GM12873 (cell line): Measurements from ENCODE around the gene TPCN1.

Experiments used
- CTCF ChIP-seq: IDR thresholded peaks from 2 replicates; pipeline ENCODE4 v1.5.1; 2012; ENCODE audit warnings: low read depth, mild to moderate bottlenecking, moderate library complexity, low read length, control low read depth; ENCODE audit not compliant: insufficient read depth; ENCODE audit errors: missing control alignments

Gene TPCN1

GRCh38 chr12:113293100-113293499, 71.8 kb downstream of the TPCN1 start:
- TF ChIP-seq CTCF: no peak

GRCh38 chr12:113295886-113296556, 74.8 kb downstream of the TPCN1 start:
- TF ChIP-seq CTCF: no peak

GRCh38 chr12:113296557-113297213, 75.4 kb downstream of the TPCN1 start:
- TF ChIP-seq CTCF: no peak

- TF ChIP-seq CTCF: no peak
Observed at GRCh38 chr12:113297214-113297587, 75.9 kb downstream of the TPCN1 start.

GRCh38 chr12:113297621-113298471, 76.6 kb downstream of the TPCN1 start:
- no peak for TF ChIP-seq CTCF

- no peak for TF ChIP-seq CTCF
Observed at GRCh38 chr12:113298472-113298817, 77.2 kb downstream of the TPCN1 start.

- TF ChIP-seq CTCF: no peak
Observed at GRCh38 chr12:113298861-113299545, 77.7 kb downstream of the TPCN1 start.
